GM10847 (cell line): ENCODE data around the gene TEX14.

Experiments
- POLR2A ChIP-seq: IDR thresholded peaks from 2 replicates; pipeline ENCODE4 v1.6.1; 2011; ENCODE audit not compliant: insufficient read length; ENCODE audit errors: extremely low read depth

The TEX14 gene

GRCh38 chr17:58691701-58692238 lies at the start of gene TEX14:
TEX14 (minus strand) TSS chr17:58692045; CDS start chr17:58652001, 40,044 bp downstream.
- no peak for TF ChIP-seq POLR2A

- TF ChIP-seq POLR2A, result no peak
These were observed 49.3 kb upstream of the TEX14 start for GRCh38 chr17:58741121-58741625.

GRCh38 chr17:58734811-58735210 lies 43.0 kb upstream of the TEX14 start:
- TF ChIP-seq POLR2A, result no peak

- no peak for TF ChIP-seq POLR2A
These were observed 42.2 kb upstream of the TEX14 start for GRCh38 chr17:58734040-58734439.

GRCh38 chr17:58730937-58731336 lies 39.1 kb upstream of the TEX14 start:
- no peak for TF ChIP-seq POLR2A

GRCh38 chr17:58728798-58729197 lies 37.0 kb upstream of the TEX14 start:
- TF ChIP-seq POLR2A, result no peak

- no peak for TF ChIP-seq POLR2A
These were observed 30.9 kb upstream of the TEX14 start for GRCh38 chr17:58722696-58723095.

- TF ChIP-seq POLR2A, result no peak
These were observed 30.4 kb upstream of the TEX14 start for GRCh38 chr17:58722274-58722673.

- TF ChIP-seq POLR2A, result no peak
These were observed 19.2 kb upstream of the TEX14 start for GRCh38 chr17:58710948-58711552.

GRCh38 chr17:58706351-58707140 lies 14.7 kb upstream of the TEX14 start:
- TF ChIP-seq POLR2A, result no peak

- TF ChIP-seq POLR2A, result no peak
These were observed 12.1 kb upstream of the TEX14 start for GRCh38 chr17:58703916-58704286.

- TF ChIP-seq POLR2A, result no peak
These were observed 11.5 kb upstream of the TEX14 start for GRCh38 chr17:58703137-58703915.

GRCh38 chr17:58702708-58703107 lies 10.9 kb upstream of the TEX14 start:
- no peak for TF ChIP-seq POLR2A

GRCh38 chr17:58702045-58702476 lies 10.2 kb upstream of the TEX14 start:
- no peak for TF ChIP-seq POLR2A

- no peak for TF ChIP-seq POLR2A
These were observed 7.9 kb upstream of the TEX14 start for GRCh38 chr17:58699771-58700170.
